Left lung (tissue), 10 donors: ENCODE results near the gene SVEP1. TPM values are rescaled to one million over a fixed set of nuclear protein-coding genes. Genes with fewer than 3 reads are reported as not detected.

Source experiments
- ATAC-seq: fragments of 200-7000 bp; cut with Tn5 transposase; one replicate; pipeline ENCODE4 v1.9.1; 2020; ENCODE audit warnings: moderate library complexity
- DNase-seq, 4 donors: peaks; one replicate each; pipeline ENCODE4 v3.0.0-alpha.2; 2013 to 2020
- H3K27ac ChIP-seq, 2 donors: fragments of 200-600 bp; sonication (generic) in 1 of 2; one replicate each; pipeline versions ENCODE4 v1.5.0 to v1.8.0; 2020 to 2021
- H3K27me3 ChIP-seq, 2 donors: fragments of 200-600 bp; sonication (generic) in 1 of 2; one replicate each; pipeline versions ENCODE4 v1.5.0 to v1.8.0; 2020 to 2021
- H3K36me3 ChIP-seq, 2 donors: fragments of 200-600 bp; sonication (generic) in 1 of 2; one replicate each; pipeline versions ENCODE4 v1.5.0 to v1.8.0; 2020 to 2021
- H3K4me1 ChIP-seq, 2 donors: fragments of 200-600 bp; one replicate each; pipeline ENCODE4 v1.8.0; 2021
- H3K4me3 ChIP-seq, 2 donors: fragments of 200-600 bp; sonication (generic) in 1 of 2; one replicate each; pipeline versions ENCODE4 v1.5.0 to v1.8.0; 2020 to 2021; ENCODE audit warnings: mild to moderate bottlenecking in 1 of 2
- H3K9me3 ChIP-seq, 2 donors: fragments of 200-600 bp; sonication (generic) in 1 of 2; one replicate each; pipeline versions ENCODE4 v1.5.0 to v1.8.0; 2020 to 2021
- CTCF ChIP-seq, 2 donors: fragments of 200-600 bp; sonication (generic) in 1 of 2; IDR thresholded peaks; one replicate each; pipeline versions ENCODE4 v1.5.0 to v1.8.0; 2021; ENCODE audit warnings: antibody characterized with exemption in 2 of 2
- intact Hi-C, 2 donors: fragments of 100-400 bp; cut with DNase I; formaldehyde crosslinking; loops; one replicate each; pipeline versions ENCODE4 v1.11.2 to v1.14.2; 2022
- polyA plus RNA-seq, 6 donors: library from polyadenylated mRNA; unstranded; fragments of 120-200 nt; gene quantifications; one replicate each; pipeline ENCODE4 v1.2.1, GENCODE V29; 2013; ENCODE audit not compliant: insufficient read length in 6 of 6
- total RNA-seq, 2 donors: library from RNA; stranded (reverse); fragmentation: NEBNext Ultra II Directional; extraction: Animal tissue kit (Norgen Biotek cat#: 25700); gene quantifications; one replicate each; pipeline ENCODE4 v1.2.1, GENCODE V29; 2021
- donor health status: DM: no; HTN: yes; CAD: no.
- donor health status: DM: no; HTN: no; CAD: no.

SVEP1 gene
- total and polyA plus RNA-seq, 8 donors = 21.7 to 36.2 (median 27.7) TPM

GRCh38 chr9:110426052-110426709 is 153.4 kb downstream of the SVEP1 start:
- no peaks in the 10 kb centered on the region for H3K36me3 ChIP-seq
- no peak overlapping the region for H3K4me3 ChIP-seq
- ATAC-seq = no peak
- intact Hi-C loops = no loop called here
- DNase-seq = peak in 1 of 4 donors; percentile 7
- no peaks in the 10 kb centered on the region for H3K9me3 ChIP-seq
- peak in 1 of 2 donors; percentile 20 for TF ChIP-seq CTCF (IDR thresholded peaks at IDR 0.05)
- H3K27me3 ChIP-seq = no peaks in the 10 kb centered on the region
- H3K27ac ChIP-seq = no peak overlapping the region
- H3K4me1 ChIP-seq = no peaks in the 10 kb centered on the region

GRCh38 chr9:110414471-110414870 is 165.1 kb downstream of the SVEP1 start:
- intact Hi-C loops = no loop called here
- H3K4me1 ChIP-seq = no peaks in the 10 kb centered on the region
- no peaks in the 10 kb centered on the region for H3K36me3 ChIP-seq
- H3K4me3 ChIP-seq = no peak overlapping the region
- no peak for DNase-seq
- no peaks in the 10 kb centered on the region for H3K27me3 ChIP-seq
- no peak overlapping the region for H3K27ac ChIP-seq
- peaks cover 0 to 5% of the 10 kb centered on the region in 2 donors for H3K9me3 ChIP-seq
- ATAC-seq = no peak
- no peak for TF ChIP-seq CTCF (IDR thresholded peaks at IDR 0.05)

- Histone ChIP-seq H3K9me3 (no peaks in the 10 kb centered on the region), H3K4me1 (no peaks in the 10 kb centered on the region), H3K4me3 (no peak overlapping the region), H3K27me3 (no peaks in the 10 kb centered on the region), H3K27ac (no peak overlapping the region), H3K36me3 (no peaks in the 10 kb centered on the region)
- TF ChIP-seq CTCF (IDR thresholded peaks at IDR 0.05) = no peak
- DNase-seq (no peak), ATAC-seq (no peak)
- intact Hi-C loops = no loop called here
Observed at GRCh38 chr9:110410961-110411360, 168.6 kb downstream of the SVEP1 start.

- H3K4me3 ChIP-seq = no peak overlapping the region
- DNase-seq (no peak), ATAC-seq (no peak)
- no peaks in the 10 kb centered on the region for H3K27me3 ChIP-seq
- intact Hi-C loops = no loop called here
- H3K9me3 ChIP-seq = no peaks in the 10 kb centered on the region
- TF ChIP-seq CTCF (IDR thresholded peaks at IDR 0.05) = no peak
- H3K4me1 ChIP-seq = no peaks in the 10 kb centered on the region
- no peaks in the 10 kb centered on the region for H3K36me3 ChIP-seq
- no peak overlapping the region for H3K27ac ChIP-seq
Observed at GRCh38 chr9:110408598-110408997, 170.9 kb downstream of the SVEP1 start.

GRCh38 chr9:110405858-110406443 is 173.6 kb downstream of the SVEP1 start:
- Histone ChIP-seq H3K4me1 (no peaks in the 10 kb centered on the region), H3K9me3 (no peaks in the 10 kb centered on the region), H3K4me3 (no peak overlapping the region), H3K36me3 (no peaks in the 10 kb centered on the region), H3K27ac (no peak overlapping the region), H3K27me3 (no peaks in the 10 kb centered on the region)
- no peak for ATAC-seq
- no peak for DNase-seq
- intact Hi-C loops = no loop called here
- TF ChIP-seq CTCF (IDR thresholded peaks at IDR 0.05) = no peak
